HepG2 (cell line): Measurements from ENCODE around the gene INA. TPM values are rescaled to one million over a fixed set of nuclear protein-coding genes. Genes with fewer than 3 reads are reported as not detected.

Source experiments
- ARNT2 ChIP-seq: sonication (generic); formaldehyde crosslinking; IDR thresholded peaks from 2 replicates; pipeline ENCODE4 v1.8.0; 2022; ENCODE audit warnings: mild to moderate bottlenecking, low read depth, missing genetic modification reagents, moderate library complexity
- ATF3 ChIP-seq: sonication (generic); formaldehyde crosslinking; IDR thresholded peaks from 2 replicates; pipeline ENCODE4 v1.4.0; 2020; ENCODE audit warnings: missing genetic modification reagents
- ATF7 ChIP-seq, 2 experiments: fragments of 450-650 bp in 1 of 2; sonication (generic) in 1 of 2; formaldehyde crosslinking in 1 of 2; IDR thresholded peaks; 2 replicates each; pipeline versions ENCODE4 v1.4.0 to v1.6.1; 2016 to 2020; ENCODE audit warnings: antibody characterized with exemption in 1 of 2, mild to moderate bottlenecking in 1 of 2, missing genetic modification reagents in 1 of 2
- CBFB ChIP-seq: sonication (generic); formaldehyde crosslinking; IDR thresholded peaks from 2 replicates; pipeline ENCODE4 v1.4.0; 2020; ENCODE audit warnings: missing genetic modification reagents
- CEBPB ChIP-seq: IDR thresholded peaks from 2 replicates; pipeline ENCODE4 v1.6.1; 2011; ENCODE audit warnings: low read depth, low read length, improper control_type of control experiment, borderline replicate concordance
- CEBPG ChIP-seq: IDR thresholded peaks from 2 replicates; pipeline ENCODE4 v1.6.1; 2016
- FOXA3 ChIP-seq: IDR thresholded peaks from 2 replicates; pipeline ENCODE4 v1.6.1; 2016; ENCODE audit warnings: missing genetic modification reagents, missing compliant biosample characterization
- FOXO1 ChIP-seq: sonication (generic); formaldehyde crosslinking; IDR thresholded peaks from 2 replicates; pipeline ENCODE4 v1.4.0; 2020; ENCODE audit warnings: missing genetic modification reagents
- KDM2A ChIP-seq: sonication (generic); formaldehyde crosslinking; IDR thresholded peaks from 2 replicates; pipeline ENCODE4 v1.4.0; 2020; ENCODE audit warnings: low read depth, missing genetic modification reagents, borderline replicate concordance
- SUZ12 ChIP-seq: fragments of 150-350 bp; IDR thresholded peaks from 2 replicates; pipeline ENCODE4 v1.6.1; 2014; ENCODE audit warnings: low read depth, low read length
- ZBTB43 ChIP-seq: sonication (generic); formaldehyde crosslinking; conservative IDR thresholded peaks from 2 replicates; pipeline ENCODE4 v1.4.0; 2020; ENCODE audit warnings: missing genetic modification reagents
- ZMAT3 ChIP-seq: sonication (generic); formaldehyde crosslinking; conservative IDR thresholded peaks from 2 replicates; pipeline ENCODE4 v1.7.0; 2021; ENCODE audit warnings: missing genetic modification reagents
- ZMYM4 ChIP-seq: sonication (generic); formaldehyde crosslinking; IDR thresholded peaks from 2 replicates; pipeline ENCODE4 v1.8.1; 2023; ENCODE audit warnings: mild to moderate bottlenecking, missing genetic modification reagents
- ZNF101 ChIP-seq: sonication (generic); formaldehyde crosslinking; IDR thresholded peaks from 2 replicates; pipeline ENCODE4 v1.4.0; 2020; ENCODE audit warnings: mild to moderate bottlenecking, low read depth, missing genetic modification reagents, borderline replicate concordance
- ZNF335 ChIP-seq: sonication (generic); formaldehyde crosslinking; IDR thresholded peaks from 2 replicates; pipeline ENCODE4 v1.4.0; 2020; ENCODE audit warnings: missing genetic modification reagents
- ZNF781 ChIP-seq: sonication (generic); formaldehyde crosslinking; IDR thresholded peaks from 2 replicates; pipeline ENCODE4 v1.5.1; 2020; ENCODE audit warnings: borderline replicate concordance, mild to moderate bottlenecking, missing genetic modification reagents; ENCODE audit errors: not compliant biosample characterization
- polyA plus RNA-seq, 8 experiments: library from polyadenylated mRNA; depleted of rRNA in 3 of 8; stranded (reverse) in 7 of 8; unstranded in 1 of 8; fragments of >200 nt; fragmentation: Illumina TruSeq in 4 of 8; extraction: Trizol in 4 of 8; gene quantifications; 2 replicates each; pipeline versions ENCODE4 v1.2.1 to v1.2.3, GENCODE V29; 2011 to 2016; ENCODE audit warnings: low read depth in 4 of 8, missing spikeins in 1 of 8, mixed read lengths in 1 of 8; ENCODE audit not compliant: insufficient read depth in 1 of 8
- total RNA-seq, 5 experiments: library from RNA; depleted of rRNA; stranded (reverse); fragments of >200 nt; fragmentation: Illumina TruSeq; extraction: Trizol; gene quantifications; 2 replicates each; pipeline ENCODE4 v1.2.3, GENCODE V29; 2016; ENCODE audit warnings: low read depth in 1 of 5
- TF ChIP-seq, protein P1 (sequence below): sonication (generic); formaldehyde crosslinking; IDR thresholded peaks from 2 replicates; pipeline ENCODE4 v1.4.0; 2020; ENCODE audit warnings: missing genetic modification reagents
- TF ChIP-seq, protein P2 (sequence below): IDR thresholded peaks from 2 replicates; pipeline ENCODE4 v1.6.1; 2016; ENCODE audit warnings: mild to moderate bottlenecking, missing biosample characterization, missing genetic modification reagents
- TF ChIP-seq, protein P3 (sequence below): sonication (generic); formaldehyde crosslinking; IDR thresholded peaks from 2 replicates; pipeline ENCODE4 v1.5.0; 2020; ENCODE audit warnings: mild to moderate bottlenecking, missing genetic modification reagents

The INA gene
- total and polyA plus RNA-seq, 2 of the 13 experiments (the other 11 are each of a cell fraction or from before 2014, with no cell fraction given) = 0.04 to 0.13 TPM

DNA sequence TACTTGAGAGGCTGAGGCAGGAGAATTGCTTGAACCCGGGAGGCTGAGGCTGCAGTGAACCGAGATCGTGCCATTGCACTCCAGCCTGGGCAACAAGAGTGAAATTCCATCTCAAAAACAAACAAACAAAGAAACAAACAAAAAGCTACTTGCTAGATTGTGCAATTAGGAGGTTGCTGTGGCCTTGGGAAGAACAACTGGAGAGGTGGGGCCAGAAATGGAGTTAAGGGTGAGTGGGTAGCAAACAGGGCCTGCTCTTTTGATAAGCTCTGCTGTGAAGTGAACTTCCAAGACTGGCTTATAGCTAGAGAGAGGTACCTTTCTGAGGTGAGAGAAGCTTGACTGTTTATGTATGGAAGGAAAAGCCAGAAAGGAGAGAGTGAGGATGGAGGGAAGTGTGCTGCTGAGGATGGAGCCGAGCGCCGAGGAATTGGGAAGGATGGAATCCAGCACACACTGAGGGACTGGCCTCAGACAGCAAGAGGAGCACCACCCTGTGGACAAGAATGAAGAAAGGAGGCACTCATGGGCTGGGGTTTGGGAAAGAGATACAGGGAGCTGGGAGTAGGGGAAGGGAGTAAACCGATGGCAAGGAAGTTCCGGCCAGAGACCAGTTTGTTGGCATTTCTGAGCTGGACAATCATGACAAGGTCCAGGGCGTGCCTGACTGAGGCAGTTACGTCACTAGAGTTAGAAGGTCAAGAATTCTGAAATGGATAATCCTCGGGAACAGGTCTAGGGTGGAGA, 38.3 kb upstream of the INA start (continued):
- TF ChIP-seq, protein P1, sequence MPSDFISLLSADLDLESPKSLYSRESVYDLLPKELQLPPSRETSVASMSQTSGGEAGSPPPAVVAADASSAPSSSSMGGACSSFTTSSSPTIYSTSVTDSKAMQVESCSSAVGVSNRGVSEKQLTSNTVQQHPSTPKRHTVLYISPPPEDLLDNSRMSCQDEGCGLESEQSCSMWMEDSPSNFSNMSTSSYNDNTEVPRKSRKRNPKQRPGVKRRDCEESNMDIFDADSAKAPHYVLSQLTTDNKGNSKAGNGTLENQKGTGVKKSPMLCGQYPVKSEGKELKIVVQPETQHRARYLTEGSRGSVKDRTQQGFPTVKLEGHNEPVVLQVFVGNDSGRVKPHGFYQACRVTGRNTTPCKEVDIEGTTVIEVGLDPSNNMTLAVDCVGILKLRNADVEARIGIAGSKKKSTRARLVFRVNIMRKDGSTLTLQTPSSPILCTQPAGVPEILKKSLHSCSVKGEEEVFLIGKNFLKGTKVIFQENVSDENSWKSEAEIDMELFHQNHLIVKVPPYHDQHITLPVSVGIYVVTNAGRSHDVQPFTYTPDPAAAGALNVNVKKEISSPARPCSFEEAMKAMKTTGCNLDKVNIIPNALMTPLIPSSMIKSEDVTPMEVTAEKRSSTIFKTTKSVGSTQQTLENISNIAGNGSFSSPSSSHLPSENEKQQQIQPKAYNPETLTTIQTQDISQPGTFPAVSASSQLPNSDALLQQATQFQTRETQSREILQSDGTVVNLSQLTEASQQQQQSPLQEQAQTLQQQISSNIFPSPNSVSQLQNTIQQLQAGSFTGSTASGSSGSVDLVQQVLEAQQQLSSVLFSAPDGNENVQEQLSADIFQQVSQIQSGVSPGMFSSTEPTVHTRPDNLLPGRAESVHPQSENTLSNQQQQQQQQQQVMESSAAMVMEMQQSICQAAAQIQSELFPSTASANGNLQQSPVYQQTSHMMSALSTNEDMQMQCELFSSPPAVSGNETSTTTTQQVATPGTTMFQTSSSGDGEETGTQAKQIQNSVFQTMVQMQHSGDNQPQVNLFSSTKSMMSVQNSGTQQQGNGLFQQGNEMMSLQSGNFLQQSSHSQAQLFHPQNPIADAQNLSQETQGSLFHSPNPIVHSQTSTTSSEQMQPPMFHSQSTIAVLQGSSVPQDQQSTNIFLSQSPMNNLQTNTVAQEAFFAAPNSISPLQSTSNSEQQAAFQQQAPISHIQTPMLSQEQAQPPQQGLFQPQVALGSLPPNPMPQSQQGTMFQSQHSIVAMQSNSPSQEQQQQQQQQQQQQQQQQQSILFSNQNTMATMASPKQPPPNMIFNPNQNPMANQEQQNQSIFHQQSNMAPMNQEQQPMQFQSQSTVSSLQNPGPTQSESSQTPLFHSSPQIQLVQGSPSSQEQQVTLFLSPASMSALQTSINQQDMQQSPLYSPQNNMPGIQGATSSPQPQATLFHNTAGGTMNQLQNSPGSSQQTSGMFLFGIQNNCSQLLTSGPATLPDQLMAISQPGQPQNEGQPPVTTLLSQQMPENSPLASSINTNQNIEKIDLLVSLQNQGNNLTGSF (CRISPR knock-in tag) = no peak
- TF ChIP-seq, protein P2, sequence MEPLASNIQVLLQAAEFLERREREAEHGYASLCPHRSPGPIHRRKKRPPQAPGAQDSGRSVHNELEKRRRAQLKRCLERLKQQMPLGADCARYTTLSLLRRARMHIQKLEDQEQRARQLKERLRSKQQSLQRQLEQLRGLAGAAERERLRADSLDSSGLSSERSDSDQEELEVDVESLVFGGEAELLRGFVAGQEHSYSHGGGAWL (CRISPR knock-in tag) = no peak
- no peak for TF ChIP-seq ZNF101 (CRISPR knock-in tag)
- TF ChIP-seq CBFB (CRISPR knock-in tag) = no peak
- peak; percentile 45; the same call in 1 of the 2 replicates for TF ChIP-seq CEBPB
- TF ChIP-seq ZNF781 (CRISPR knock-in tag) = no peak
- no peak for TF ChIP-seq ATF3 (CRISPR knock-in tag)
- no peak for TF ChIP-seq ZMAT3 (CRISPR knock-in tag)
- peak; percentile 52; the same call in 1 of the 2 replicates for TF ChIP-seq ARNT2
- TF ChIP-seq ATF7 (IDR thresholded peaks at IDR 0.05) = peak; percentile 52; the same call in 1 of the 2 replicates
- TF ChIP-seq ATF7 (CRISPR knock-in tag; IDR thresholded peaks at IDR 0.05) = no peak
- TF ChIP-seq ZNF335 (CRISPR knock-in tag) = no peak
- TF ChIP-seq CEBPG (CRISPR knock-in tag) = peak; percentile 12; the same call in 1 of the 2 replicates
- 0 out of 2 replicates have a peak, but pooled peaks have one; percentile 12 for TF ChIP-seq FOXO1 (CRISPR knock-in tag)
- TF ChIP-seq ZMYM4 (CRISPR knock-in tag) = peak; percentile 62; the same call in 1 of the 2 replicates
- TF ChIP-seq KDM2A (CRISPR knock-in tag) = no peak
- no peak for TF ChIP-seq ZBTB43 (CRISPR knock-in tag)
- TF ChIP-seq, protein P3, sequence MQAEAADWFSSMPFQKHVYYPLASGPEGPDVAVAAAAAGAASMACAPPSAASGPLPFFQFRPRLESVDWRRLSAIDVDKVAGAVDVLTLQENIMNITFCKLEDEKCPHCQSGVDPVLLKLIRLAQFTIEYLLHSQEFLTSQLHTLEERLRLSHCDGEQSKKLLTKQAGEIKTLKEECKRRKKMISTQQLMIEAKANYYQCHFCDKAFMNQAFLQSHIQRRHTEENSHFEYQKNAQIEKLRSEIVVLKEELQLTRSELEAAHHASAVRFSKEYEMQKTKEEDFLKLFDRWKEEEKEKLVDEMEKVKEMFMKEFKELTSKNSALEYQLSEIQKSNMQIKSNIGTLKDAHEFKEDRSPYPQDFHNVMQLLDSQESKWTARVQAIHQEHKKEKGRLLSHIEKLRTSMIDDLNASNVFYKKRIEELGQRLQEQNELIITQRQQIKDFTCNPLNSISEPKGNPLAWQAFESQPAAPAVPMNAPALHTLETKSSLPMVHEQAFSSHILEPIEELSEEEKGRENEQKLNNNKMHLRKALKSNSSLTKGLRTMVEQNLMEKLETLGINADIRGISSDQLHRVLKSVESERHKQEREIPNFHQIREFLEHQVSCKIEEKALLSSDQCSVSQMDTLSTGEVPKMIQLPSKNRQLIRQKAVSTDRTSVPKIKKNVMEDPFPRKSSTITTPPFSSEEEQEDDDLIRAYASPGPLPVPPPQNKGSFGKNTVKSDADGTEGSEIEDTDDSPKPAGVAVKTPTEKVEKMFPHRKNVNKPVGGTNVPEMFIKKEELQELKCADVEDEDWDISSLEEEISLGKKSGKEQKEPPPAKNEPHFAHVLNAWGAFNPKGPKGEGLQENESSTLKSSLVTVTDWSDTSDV = no peak
- no peak for TF ChIP-seq SUZ12
- no peak for TF ChIP-seq FOXA3
